Mesothelial cell of epicardium (in vitro differentiated cells): ENCODE measurements around the gene ALK. TPM values are rescaled to one million over a fixed set of nuclear protein-coding genes. Genes with fewer than 3 reads are reported as not detected.

Experiments
- DNase-seq, 2 experiments: peaks; one replicate each; pipeline ENCODE4 v3.0.0; 2021; ENCODE audit warnings: low spot score in 2 of 2; ENCODE audit not compliant: unreplicated experiment in 2 of 2
- H3K27ac Mint-ChIP-seq: 2 replicates; pipeline ENCODE4 v1.8.0; 2021; ENCODE audit warnings: mixed read lengths
- H3K27me3 Mint-ChIP-seq: 2 replicates; pipeline ENCODE4 v1.8.0; 2021; ENCODE audit warnings: low read depth, mixed read lengths
- H3K36me3 Mint-ChIP-seq: 2 replicates; pipeline ENCODE4 v1.8.0; 2021; ENCODE audit warnings: mixed read lengths
- H3K4me1 Mint-ChIP-seq: 2 replicates; pipeline ENCODE4 v1.8.0; 2021; ENCODE audit warnings: mixed read lengths
- H3K4me3 Mint-ChIP-seq: 2 replicates; pipeline ENCODE4 v1.8.0; 2021; ENCODE audit warnings: mild to moderate bottlenecking, moderate library complexity, mixed read lengths
- H3K9me3 Mint-ChIP-seq: 2 replicates; pipeline ENCODE4 v1.8.0; 2021; ENCODE audit warnings: mixed read lengths
- CTCF ChIP-seq: fragments of 200-600 bp; sonication (generic); IDR thresholded peaks from one replicate; pipeline ENCODE4 v1.5.0; 2021; ENCODE audit warnings: antibody characterized with exemption; ENCODE audit not compliant: unreplicated experiment
- total RNA-seq: library from RNA; stranded (reverse); gene quantifications from 3 replicates; pipeline ENCODE4 v1.2.1, GENCODE V29; 2021

ALK gene
- total RNA-seq, 1 donor from 2014 or later: 0.13 TPM

GRCh38 chr2:29372185-29372584 is 549.2 kb downstream of the ALK start:
- DNase-seq: no peak
- Mint-ChIP-seq H3K27ac (no peak overlapping the region), H3K9me3 (peaks cover 3% of the 10 kb centered on the region), H3K4me3 (no peak overlapping the region), H3K4me1 (peaks cover 2% of the 10 kb centered on the region), H3K27me3 (peaks cover 27% of the 10 kb centered on the region), H3K36me3 (no peaks in the 10 kb centered on the region)
- TF ChIP-seq CTCF: no peak

GRCh38 chr2:29370581-29371125 is 550.7 kb downstream of the ALK start:
- no peak overlapping the region for H3K27ac Mint-ChIP-seq
- no peak overlapping the region for H3K4me3 Mint-ChIP-seq
- H3K9me3 Mint-ChIP-seq: no peaks in the 10 kb centered on the region
- peaks cover 2% of the 10 kb centered on the region for H3K4me1 Mint-ChIP-seq
- H3K36me3 Mint-ChIP-seq: no peaks in the 10 kb centered on the region
- TF ChIP-seq CTCF: no peak
- DNase-seq: no peak
- peaks cover 27% of the 10 kb centered on the region for H3K27me3 Mint-ChIP-seq

- Mint-ChIP-seq H3K9me3 (no peaks in the 10 kb centered on the region), H3K36me3 (no peaks in the 10 kb centered on the region), H3K4me3 (no peak overlapping the region), H3K4me1 (peaks cover 2% of the 10 kb centered on the region), H3K27me3 (peaks cover 27% of the 10 kb centered on the region), H3K27ac (no peak overlapping the region)
- TF ChIP-seq CTCF: no peak
- DNase-seq: no peak
Measured at GRCh38 chr2:29370173-29370572, 551.2 kb downstream of the ALK start.

- H3K27ac Mint-ChIP-seq: no peak overlapping the region
- no peak for TF ChIP-seq CTCF
- no peak for DNase-seq
- H3K9me3 Mint-ChIP-seq: no peaks in the 10 kb centered on the region
- peaks cover 2% of the 10 kb centered on the region for H3K4me1 Mint-ChIP-seq
- H3K27me3 Mint-ChIP-seq: peaks cover 35% of the 10 kb centered on the region
- H3K4me3 Mint-ChIP-seq: no peak overlapping the region
- no peaks in the 10 kb centered on the region for H3K36me3 Mint-ChIP-seq
Measured at GRCh38 chr2:29368659-29369040, 552.7 kb downstream of the ALK start.

GRCh38 chr2:29367986-29368658 is 553.3 kb downstream of the ALK start:
- H3K27me3 Mint-ChIP-seq: peaks cover 40% of the 10 kb centered on the region
- peaks cover 2% of the 10 kb centered on the region for H3K4me1 Mint-ChIP-seq
- no peak for DNase-seq
- no peaks in the 10 kb centered on the region for H3K9me3 Mint-ChIP-seq
- no peak overlapping the region for H3K4me3 Mint-ChIP-seq
- no peak for TF ChIP-seq CTCF
- no peaks in the 10 kb centered on the region for H3K36me3 Mint-ChIP-seq
- H3K27ac Mint-ChIP-seq: no peak overlapping the region

GRCh38 chr2:29363111-29363510 is 558.3 kb downstream of the ALK start:
- no peak for DNase-seq
- TF ChIP-seq CTCF: no peak
- Mint-ChIP-seq H3K27me3 (peaks cover 30% of the 10 kb centered on the region), H3K36me3 (no peaks in the 10 kb centered on the region), H3K9me3 (no peaks in the 10 kb centered on the region), H3K27ac (no peak overlapping the region), H3K4me3 (no peak overlapping the region), H3K4me1 (peaks cover 2% of the 10 kb centered on the region)
